ENCODE data around the gene CISD3.

DNA sequence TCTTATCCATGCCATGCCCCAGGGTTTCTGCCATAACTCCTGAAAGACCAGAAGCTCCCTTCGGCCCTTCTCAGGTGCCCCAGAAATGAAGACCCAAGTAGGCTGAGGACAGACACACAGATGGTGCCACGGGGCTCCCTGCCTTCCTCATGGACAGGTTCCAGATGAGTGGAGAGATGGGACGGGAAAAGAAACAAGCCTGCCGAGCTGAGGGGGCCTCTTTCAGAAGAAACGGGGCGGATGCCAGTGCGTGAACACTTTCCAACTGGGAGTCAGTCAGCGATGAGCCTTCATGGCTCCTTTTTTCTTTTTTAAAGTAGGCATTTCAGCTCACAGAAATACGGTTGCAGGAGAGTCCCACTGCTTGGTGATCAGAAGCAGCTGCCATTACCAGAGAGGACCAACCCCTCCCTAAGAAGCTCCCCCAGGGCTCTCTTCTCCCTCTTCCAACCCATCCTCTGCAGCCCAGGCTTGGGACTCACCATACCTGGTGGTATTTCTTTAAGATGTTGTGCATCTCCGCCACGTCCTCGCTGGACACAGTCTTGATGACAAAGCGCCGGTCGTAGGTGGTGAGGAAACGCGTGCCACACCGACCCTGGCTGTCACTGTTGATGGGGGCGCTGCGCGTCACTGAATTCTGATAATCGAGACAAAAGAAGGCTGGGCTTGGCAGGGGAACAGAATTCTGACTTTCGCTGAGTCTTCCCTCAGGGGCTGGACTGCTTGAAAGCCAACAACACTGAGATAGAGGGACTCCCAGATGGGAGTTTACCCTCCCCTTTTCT lies 50.0 kb downstream of the CISD3 start:
- TF ChIP-seq SIRT6 (IDR thresholded peaks at IDR 0.05; ENCODE audit: low read length) = no peak
- no peak for TF ChIP-seq CTCF (IDR thresholded peaks at IDR 0.05; ENCODE audit: control extremely low read depth in 1 of 3, insufficient read depth in 1 of 3, low read depth in 1 of 3, low read length in 3 of 3)
- TF ChIP-seq POLR2A (IDR thresholded peaks at IDR 0.05; ENCODE audit: control extremely low read depth in 1 of 2, low read depth in 2 of 2, low read length in 2 of 2) = no peak
- no peak for TF ChIP-seq TEAD4 (IDR thresholded peaks at IDR 0.05; ENCODE audit: low read depth, low read length)
- no peak for TF ChIP-seq POLR2AphosphoS5 (IDR thresholded peaks at IDR 0.05; ENCODE audit: low read depth, low read length)
- TF ChIP-seq, protein P1, sequence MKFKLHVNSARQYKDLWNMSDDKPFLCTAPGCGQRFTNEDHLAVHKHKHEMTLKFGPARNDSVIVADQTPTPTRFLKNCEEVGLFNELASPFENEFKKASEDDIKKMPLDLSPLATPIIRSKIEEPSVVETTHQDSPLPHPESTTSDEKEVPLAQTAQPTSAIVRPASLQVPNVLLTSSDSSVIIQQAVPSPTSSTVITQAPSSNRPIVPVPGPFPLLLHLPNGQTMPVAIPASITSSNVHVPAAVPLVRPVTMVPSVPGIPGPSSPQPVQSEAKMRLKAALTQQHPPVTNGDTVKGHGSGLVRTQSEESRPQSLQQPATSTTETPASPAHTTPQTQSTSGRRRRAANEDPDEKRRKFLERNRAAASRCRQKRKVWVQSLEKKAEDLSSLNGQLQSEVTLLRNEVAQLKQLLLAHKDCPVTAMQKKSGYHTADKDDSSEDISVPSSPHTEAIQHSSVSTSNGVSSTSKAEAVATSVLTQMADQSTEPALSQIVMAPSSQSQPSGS (IDR thresholded peaks at IDR 0.05; ENCODE audit: low read length) = no peak
- TF ChIP-seq TAF1 (IDR thresholded peaks at IDR 0.05; ENCODE audit: low read depth, low read length) = no peak
- TF ChIP-seq KDM5A (IDR thresholded peaks at IDR 0.05; ENCODE audit: low read length) = no peak
- no peak for TF ChIP-seq BACH1 (IDR thresholded peaks at IDR 0.05; ENCODE audit: low read length)
- TF ChIP-seq GTF2F1 (IDR thresholded peaks at IDR 0.05; ENCODE audit: borderline replicate concordance, low read depth, low read length) = no peak

All from H1 (cell line).